PC-9 (cell line): Measurements from ENCODE around the gene GPR150.

ENCODE experiments used
- CTCF ChIP-seq: fragments of 200-600 bp; sonication (generic); conservative IDR thresholded peaks from 2 replicates; pipeline ENCODE4 v1.6.1; 2017; ENCODE audit warnings: mixed run types, antibody characterized with exemption, mild to moderate bottlenecking, moderate library complexity
- EZH2 ChIP-seq: fragments of 200-600 bp; sonication (generic); IDR thresholded peaks from 2 replicates; pipeline ENCODE4 v1.8.0; 2017; ENCODE audit warnings: antibody characterized with exemption, low read depth

- TF ChIP-seq CTCF: no peak
- TF ChIP-seq EZH2: no peak
Measured at GRCh38 chr5:95667061-95667618, 47.3 kb downstream of the GPR150 start.
